Endothelial cell of umbilical vein (primary cell): Measurements from ENCODE around the gene NEDD4L.

Experiments used
- EZH2 ChIP-seq: IDR thresholded peaks from 2 replicates; pipeline ENCODE4 v1.6.1; 2012; ENCODE audit warnings: borderline replicate concordance, low read depth, mild to moderate bottlenecking, moderate library complexity, low read length, inconsistent platforms; ENCODE audit not compliant: severe bottlenecking
- JUN ChIP-seq: IDR thresholded peaks from 2 replicates; pipeline ENCODE4 v1.6.1; 2011; ENCODE audit warnings: borderline replicate concordance, low read depth; ENCODE audit not compliant: insufficient read length, insufficient read depth
- POLR2A ChIP-seq: IDR thresholded peaks from 2 replicates; pipeline ENCODE4 v1.6.1; 2012; ENCODE audit warnings: low read depth, mild to moderate bottlenecking, control low read depth, low read length
- TF ChIP-seq, protein P1 (sequence below), 2 donors: IDR thresholded peaks; 1 replicate in 1 of 2; 2 replicates in 1 of 2; pipeline ENCODE4 v1.5.1; 2011; ENCODE audit warnings: low read length in 2 of 2, mild to moderate bottlenecking in 2 of 2, moderate library complexity in 2 of 2, control low read depth in 1 of 2, inconsistent platforms in 1 of 2, low read depth in 1 of 2; ENCODE audit not compliant: insufficient read depth in 1 of 2; ENCODE audit errors: extremely low read depth in 1 of 2

DNA sequence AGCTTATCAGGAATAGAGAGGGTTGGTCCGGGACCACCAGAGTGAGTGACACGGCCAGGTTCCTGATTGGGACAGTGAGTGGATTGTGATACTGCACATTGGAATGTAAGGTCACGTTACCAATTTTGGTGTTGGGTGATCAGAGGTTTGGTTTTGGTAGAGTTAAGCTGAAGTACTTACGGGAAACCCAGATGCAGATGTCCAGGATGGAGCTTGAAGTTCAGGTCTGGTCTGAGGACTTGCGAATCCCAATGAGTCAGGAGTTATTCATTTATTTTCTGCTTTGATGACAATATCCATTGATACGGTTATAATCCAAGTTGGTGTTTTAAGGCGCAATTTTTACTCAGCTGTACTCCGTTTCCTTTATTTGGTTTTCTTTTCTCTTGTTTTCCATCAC is 311.2 kb downstream of the NEDD4L start:
- TF ChIP-seq, protein P1, sequence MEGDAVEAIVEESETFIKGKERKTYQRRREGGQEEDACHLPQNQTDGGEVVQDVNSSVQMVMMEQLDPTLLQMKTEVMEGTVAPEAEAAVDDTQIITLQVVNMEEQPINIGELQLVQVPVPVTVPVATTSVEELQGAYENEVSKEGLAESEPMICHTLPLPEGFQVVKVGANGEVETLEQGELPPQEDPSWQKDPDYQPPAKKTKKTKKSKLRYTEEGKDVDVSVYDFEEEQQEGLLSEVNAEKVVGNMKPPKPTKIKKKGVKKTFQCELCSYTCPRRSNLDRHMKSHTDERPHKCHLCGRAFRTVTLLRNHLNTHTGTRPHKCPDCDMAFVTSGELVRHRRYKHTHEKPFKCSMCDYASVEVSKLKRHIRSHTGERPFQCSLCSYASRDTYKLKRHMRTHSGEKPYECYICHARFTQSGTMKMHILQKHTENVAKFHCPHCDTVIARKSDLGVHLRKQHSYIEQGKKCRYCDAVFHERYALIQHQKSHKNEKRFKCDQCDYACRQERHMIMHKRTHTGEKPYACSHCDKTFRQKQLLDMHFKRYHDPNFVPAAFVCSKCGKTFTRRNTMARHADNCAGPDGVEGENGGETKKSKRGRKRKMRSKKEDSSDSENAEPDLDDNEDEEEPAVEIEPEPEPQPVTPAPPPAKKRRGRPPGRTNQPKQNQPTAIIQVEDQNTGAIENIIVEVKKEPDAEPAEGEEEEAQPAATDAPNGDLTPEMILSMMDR (IDR thresholded peaks at IDR 0.05; ENCODE audit: extremely low read depth in 1 of 2, insufficient read depth in 1 of 2, low read depth in 1 of 2, low read length in 2 of 2): no peak
- TF ChIP-seq JUN (no peak), POLR2A (no peak), EZH2 (no peak)
